Right lobe of liver (tissue), 4 donors: ENCODE measurements around the gene XPO6.

Experiments
- CTCF ChIP-seq, 4 donors: fragments of 200-600 bp in 3 of 4; fragments of 450-650 bp in 1 of 4; IDR thresholded peaks; one replicate each; pipeline versions ENCODE4 v1.5.1 to v1.8.0; 2016 to 2022; ENCODE audit warnings: antibody characterized with exemption in 4 of 4, mild to moderate bottlenecking in 2 of 4
- POLR2A ChIP-seq: fragments of 450-650 bp; IDR thresholded peaks from one replicate; pipeline ENCODE4 v1.6.1; 2017; ENCODE audit warnings: antibody characterized with exemption, mild to moderate bottlenecking
- donor health status: DM: no; HTN: no; CAD: no.
- donor health status: DM: no; HTN: no; CAD: no.
- donor health status: DM: no; HTN: yes; CAD: no.

- TF ChIP-seq POLR2A (no peak), CTCF (IDR thresholded peaks at IDR 0.05) (no peak)
These were observed 9.5 kb downstream of the XPO6 start for GRCh38 chr16:28202147-28202746.
